ENCODE results near the gene RSPH1. TPM values are rescaled to one million over a fixed set of nuclear protein-coding genes. Genes with fewer than 3 reads are reported as not detected.
A peak's percentile ranks its signal among the peaks of the same experiment; 100 is the strongest.

The RSPH1 gene
- total RNA-seq, 2 donors from 2014 or later = 1.8 to 2.2 TPM

- Mint-ChIP-seq H3K4me1 (peaks cover 45% of the 10 kb centered on the region), H3K27ac (no peak overlapping the region), H3K9me3 (no peaks in the 10 kb centered on the region), H3K4me3 (no peak overlapping the region), H3K27me3 (ENCODE audit: insufficient read depth) (no peaks in the 10 kb centered on the region), H3K36me3 (ENCODE audit: low read depth) (peaks cover 55% of the 10 kb centered on the region)
- no peaks in the 10 kb centered on the region for H3K9me3 ChIP-seq (ENCODE audit: control insufficient read depth, low read length)
- H3K4me1 ChIP-seq (ENCODE audit: control insufficient read depth, insufficient read depth, low read length) = peaks cover 5% of the 10 kb centered on the region
- H3K27me3 ChIP-seq (ENCODE audit: control insufficient read depth, insufficient read depth, low read length, poor library complexity, severe bottlenecking) = no peaks in the 10 kb centered on the region
- no peak overlapping the region for H3K27ac ChIP-seq (ENCODE audit: low read depth, low read length)
- no peak for TF ChIP-seq CTCF (conservative IDR thresholded peaks at IDR 0.05)
- H3K36me3 ChIP-seq (ENCODE audit: control insufficient read depth, insufficient read depth, low read length) = peaks cover 11% of the 10 kb centered on the region
- peak; percentile 30 for DNase-seq
- no peak overlapping the region for H3K9ac ChIP-seq (ENCODE audit: extremely low read depth, low read length, poor library complexity, severe bottlenecking)
- no peak overlapping the region for H3K4me3 ChIP-seq (ENCODE audit: low read length)
- 86 to 91% methylated on average over 8 to 9 of the region's 9 CpGs for WGBS, 2 experiments (ENCODE audit: insufficient coverage in 1 of 2, insufficient read length in 1 of 2)
Observed at GRCh38 chr21:42526379-42526727, 30.3 kb upstream of the RSPH1 start.

- Mint-ChIP-seq H3K4me3 (no peak overlapping the region), H3K36me3 (ENCODE audit: low read depth) (peaks cover 60% of the 10 kb centered on the region), H3K9me3 (no peaks in the 10 kb centered on the region), H3K27me3 (ENCODE audit: insufficient read depth) (no peaks in the 10 kb centered on the region), H3K27ac (no peak overlapping the region), H3K4me1 (peaks cover 44% of the 10 kb centered on the region)
- peaks cover 17% of the 10 kb centered on the region for H3K36me3 ChIP-seq (ENCODE audit: control insufficient read depth, insufficient read depth, low read length)
- no peaks in the 10 kb centered on the region for H3K9me3 ChIP-seq (ENCODE audit: control insufficient read depth, low read length)
- no peaks in the 10 kb centered on the region for H3K27me3 ChIP-seq (ENCODE audit: control insufficient read depth, insufficient read depth, low read length, poor library complexity, severe bottlenecking)
- 90 to 91% methylated on average over 3 to 9 of the region's 9 CpGs for whole genome bisulfite sequencing, 2 experiments (ENCODE audit: insufficient coverage in 1 of 2, insufficient read length in 1 of 2)
- no peak overlapping the region for H3K4me3 ChIP-seq (ENCODE audit: low read length)
- TF ChIP-seq CTCF (conservative IDR thresholded peaks at IDR 0.05) = no peak
- no peak overlapping the region for H3K9ac ChIP-seq (ENCODE audit: extremely low read depth, low read length, poor library complexity, severe bottlenecking)
- no peak for DNase-seq
- no peak overlapping the region for H3K27ac ChIP-seq (ENCODE audit: low read depth, low read length)
- peaks cover 5% of the 10 kb centered on the region for H3K4me1 ChIP-seq (ENCODE audit: control insufficient read depth, insufficient read depth, low read length)
Observed at GRCh38 chr21:42525676-42526378, 29.8 kb upstream of the RSPH1 start.

- Histone ChIP-seq H3K27ac (ENCODE audit: low read depth, low read length) (peak overlapping the region; percentile 36), H3K4me1 (ENCODE audit: control insufficient read depth, insufficient read depth, low read length) (peaks cover 5% of the 10 kb centered on the region), H3K4me3 (ENCODE audit: low read length) (no peak overlapping the region), H3K36me3 (ENCODE audit: control insufficient read depth, insufficient read depth, low read length) (peaks cover 18% of the 10 kb centered on the region), H3K9ac (ENCODE audit: extremely low read depth, low read length, poor library complexity, severe bottlenecking) (no peak overlapping the region), H3K27me3 (ENCODE audit: control insufficient read depth, insufficient read depth, low read length, poor library complexity, severe bottlenecking) (no peaks in the 10 kb centered on the region), H3K9me3 (ENCODE audit: control insufficient read depth, low read length) (no peaks in the 10 kb centered on the region)
- Mint-ChIP-seq H3K9me3 (no peaks in the 10 kb centered on the region), H3K27me3 (ENCODE audit: insufficient read depth) (no peaks in the 10 kb centered on the region), H3K4me3 (peak overlapping the region; percentile 30), H3K4me1 (peaks cover 40% of the 10 kb centered on the region), H3K36me3 (ENCODE audit: low read depth) (peaks cover 65% of the 10 kb centered on the region), H3K27ac (peak overlapping the region; percentile 76)
- WGBS, 2 experiments (ENCODE audit: insufficient coverage in 1 of 2, insufficient read length in 1 of 2) = 33 to 47% methylated on average over 11 to 15 of the region's 15 CpGs
- TF ChIP-seq CTCF (conservative IDR thresholded peaks at IDR 0.05) = no peak
- DNase-seq = peak; percentile 59
Observed at GRCh38 chr21:42525029-42525581, 29.1 kb upstream of the RSPH1 start.

All from endodermal cell (in vitro differentiated cells).